ENCODE results near the gene PKP4. TPM values are rescaled to one million over a fixed set of nuclear protein-coding genes. Genes with fewer than 3 reads are reported as not detected.
"Not testable (repeated sequence)": the region's sequence is repeated elsewhere in the genome, so short reads cannot be mapped to it uniquely, and the experiment has no call there.

Gene PKP4, protein sequence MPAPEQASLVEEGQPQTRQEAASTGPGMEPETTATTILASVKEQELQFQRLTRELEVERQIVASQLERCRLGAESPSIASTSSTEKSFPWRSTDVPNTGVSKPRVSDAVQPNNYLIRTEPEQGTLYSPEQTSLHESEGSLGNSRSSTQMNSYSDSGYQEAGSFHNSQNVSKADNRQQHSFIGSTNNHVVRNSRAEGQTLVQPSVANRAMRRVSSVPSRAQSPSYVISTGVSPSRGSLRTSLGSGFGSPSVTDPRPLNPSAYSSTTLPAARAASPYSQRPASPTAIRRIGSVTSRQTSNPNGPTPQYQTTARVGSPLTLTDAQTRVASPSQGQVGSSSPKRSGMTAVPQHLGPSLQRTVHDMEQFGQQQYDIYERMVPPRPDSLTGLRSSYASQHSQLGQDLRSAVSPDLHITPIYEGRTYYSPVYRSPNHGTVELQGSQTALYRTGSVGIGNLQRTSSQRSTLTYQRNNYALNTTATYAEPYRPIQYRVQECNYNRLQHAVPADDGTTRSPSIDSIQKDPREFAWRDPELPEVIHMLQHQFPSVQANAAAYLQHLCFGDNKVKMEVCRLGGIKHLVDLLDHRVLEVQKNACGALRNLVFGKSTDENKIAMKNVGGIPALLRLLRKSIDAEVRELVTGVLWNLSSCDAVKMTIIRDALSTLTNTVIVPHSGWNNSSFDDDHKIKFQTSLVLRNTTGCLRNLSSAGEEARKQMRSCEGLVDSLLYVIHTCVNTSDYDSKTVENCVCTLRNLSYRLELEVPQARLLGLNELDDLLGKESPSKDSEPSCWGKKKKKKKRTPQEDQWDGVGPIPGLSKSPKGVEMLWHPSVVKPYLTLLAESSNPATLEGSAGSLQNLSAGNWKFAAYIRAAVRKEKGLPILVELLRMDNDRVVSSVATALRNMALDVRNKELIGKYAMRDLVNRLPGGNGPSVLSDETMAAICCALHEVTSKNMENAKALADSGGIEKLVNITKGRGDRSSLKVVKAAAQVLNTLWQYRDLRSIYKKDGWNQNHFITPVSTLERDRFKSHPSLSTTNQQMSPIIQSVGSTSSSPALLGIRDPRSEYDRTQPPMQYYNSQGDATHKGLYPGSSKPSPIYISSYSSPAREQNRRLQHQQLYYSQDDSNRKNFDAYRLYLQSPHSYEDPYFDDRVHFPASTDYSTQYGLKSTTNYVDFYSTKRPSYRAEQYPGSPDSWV
- 46.1 and 52.0 TPM in 2 replicates for total RNA-seq (2014; rRNA removed; shearing (Covaris generic))
- 50.5 and 53.4 TPM in 2 replicates for polyA plus RNA-seq (2014; cell fraction: nucleus; rRNA removed)

DNA sequence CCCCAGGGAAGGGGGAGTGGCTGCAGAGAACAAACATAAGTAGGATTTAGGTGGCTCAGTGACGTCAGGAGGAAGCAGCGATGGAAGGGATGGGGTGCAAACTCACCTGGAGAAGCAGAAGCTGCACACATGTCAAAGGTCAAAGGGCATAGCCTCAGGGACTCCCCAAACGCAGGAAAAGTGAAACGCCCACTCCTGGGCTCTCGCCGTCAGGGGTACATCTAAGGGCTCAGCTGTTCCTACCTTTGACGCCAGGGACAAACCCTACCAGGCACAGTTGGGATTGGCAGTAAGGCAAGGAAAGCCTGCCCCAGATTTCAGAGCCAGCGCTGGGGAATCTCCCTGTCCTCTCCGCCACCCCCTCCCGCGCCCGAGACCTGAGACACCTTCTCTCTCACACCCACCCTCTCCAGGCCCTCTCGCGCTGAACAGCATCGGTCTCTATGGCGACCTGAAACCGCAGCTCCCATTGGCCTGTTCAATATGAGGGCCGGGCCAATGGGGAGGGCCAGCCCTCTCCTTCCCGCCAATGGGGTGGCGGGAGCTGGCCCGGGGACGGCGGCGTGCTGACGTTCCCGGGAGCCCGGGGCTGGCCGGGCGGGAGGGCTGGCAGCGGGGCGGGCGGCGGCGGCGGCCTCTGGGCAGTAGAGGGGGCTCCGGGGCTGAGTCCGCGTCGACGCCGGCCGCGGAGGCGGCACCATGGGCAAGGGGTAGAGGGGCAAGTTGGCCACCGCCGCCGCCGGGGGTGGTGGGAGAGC lies at the start of gene PKP4, which contains the start of gene CCDC148:
TSS of gene PKP4 (plus strand) at position 644 of the 758 bp plus-strand sequence. CDS start 76,233 bp downstream, outside the sequence.
TSS of gene CCDC148 (minus strand) at position 445 of the 758 bp plus-strand sequence. CDS start at position 131, 314 bp downstream.
- peak; percentile 91 for DNase-seq (ENCODE audit: extremely low read depth, low read depth)

DNA sequence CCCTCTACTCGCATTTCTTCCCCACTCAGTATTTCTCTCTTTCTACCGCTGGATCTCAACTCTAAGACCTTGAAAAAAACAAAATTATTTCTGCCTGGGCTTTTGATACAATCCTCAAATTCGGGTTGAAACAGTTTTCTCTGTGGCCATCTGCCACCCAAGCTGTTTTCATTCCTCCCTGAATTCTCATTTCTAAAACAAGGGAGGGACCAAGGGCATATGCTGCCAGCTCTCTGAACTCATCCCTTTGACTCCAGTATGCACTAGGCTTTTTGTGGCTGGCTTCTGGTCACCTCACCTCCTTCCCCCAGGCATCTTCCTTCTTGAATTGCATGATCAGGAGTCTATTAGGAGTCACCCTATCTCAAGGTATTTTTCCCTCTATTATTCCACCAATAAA lies 49.7 kb upstream of the PKP4 start:
- no peak for DNase-seq (ENCODE audit: extremely low read depth, low read depth)

DNA sequence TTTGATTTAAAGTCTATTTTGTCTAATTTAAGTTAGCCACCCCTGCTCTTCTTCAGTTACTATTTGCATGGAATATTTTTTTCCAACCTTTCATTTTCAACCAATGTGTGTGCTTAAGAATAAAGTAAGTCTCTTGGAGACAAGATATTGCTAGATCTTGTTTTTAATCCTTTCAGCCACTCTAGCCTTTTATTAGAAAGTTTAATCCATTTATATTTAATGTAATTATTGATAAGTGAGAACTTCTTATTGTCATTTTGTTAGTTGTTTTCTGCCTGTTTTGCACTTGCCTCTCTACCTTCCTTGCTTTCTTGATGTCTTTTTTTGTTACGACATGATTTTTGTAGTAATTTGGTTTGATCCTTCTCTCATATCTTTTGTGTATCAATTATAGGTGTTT lies 46.6 kb upstream of the PKP4 start:
- DNase-seq (ENCODE audit: extremely low read depth, low read depth), result no peak

DNA sequence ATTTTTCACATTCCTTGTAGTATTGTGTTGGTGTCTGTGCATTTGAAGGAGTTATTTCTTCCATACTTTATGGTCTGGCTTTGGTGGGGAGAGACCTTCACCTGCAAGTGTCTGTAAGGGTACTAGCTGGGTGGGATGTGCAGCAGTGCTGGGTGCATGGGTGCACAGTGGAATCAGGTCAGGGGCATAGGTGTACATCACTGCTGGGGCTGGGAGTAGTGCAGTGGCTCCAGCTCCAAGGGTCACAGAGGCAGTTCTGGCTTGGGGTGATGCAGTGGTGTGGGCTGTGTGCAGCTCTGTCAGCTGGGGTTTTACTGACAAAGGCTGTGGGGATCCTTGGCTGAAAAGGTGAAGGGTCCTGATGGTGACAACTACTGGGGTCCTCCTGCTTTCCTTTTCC lies 45.0 kb upstream of the PKP4 start:
- DNase-seq (ENCODE audit: extremely low read depth, low read depth), result no peak

DNA sequence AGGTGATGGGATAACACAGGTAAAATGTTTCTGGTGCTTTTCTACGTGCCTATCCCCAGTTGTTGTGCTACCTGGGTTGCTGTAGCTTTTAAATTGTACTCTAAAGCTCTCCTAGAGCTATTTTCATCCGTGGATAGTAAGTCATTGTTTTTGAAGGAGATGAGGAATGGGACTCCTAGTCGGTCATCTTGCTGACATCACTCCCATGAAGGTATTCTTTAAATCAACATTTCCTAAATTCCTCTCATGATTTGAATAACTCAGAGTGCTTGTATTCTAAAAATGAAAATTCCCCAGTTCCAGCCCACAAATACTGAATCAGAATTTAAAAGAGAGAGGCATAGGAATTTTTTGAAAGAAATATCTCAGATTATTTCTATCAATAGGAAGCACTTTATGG lies 44.5 kb upstream of the PKP4 start:
- DNase-seq (ENCODE audit: extremely low read depth, low read depth), result no peak

DNA sequence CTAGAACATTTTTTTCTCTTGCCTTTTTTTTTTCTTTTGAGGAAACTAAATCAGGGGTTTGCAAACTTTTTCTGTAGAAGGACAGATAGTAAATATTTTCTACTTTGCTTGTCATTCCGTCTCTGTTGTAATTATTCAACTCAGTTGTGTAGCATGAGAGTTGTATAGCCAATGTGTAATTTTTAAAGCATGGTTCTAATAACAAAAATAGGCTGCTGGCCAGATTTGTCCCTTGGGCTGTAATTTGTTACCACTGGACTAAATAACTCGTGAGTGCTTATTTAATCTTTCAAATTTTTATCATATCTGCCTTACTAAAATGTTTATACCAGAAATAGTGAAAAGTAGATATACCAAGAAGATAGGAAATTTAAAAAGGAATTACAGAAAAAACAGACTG lies 43.2 kb upstream of the PKP4 start:
- no peak for DNase-seq (ENCODE audit: extremely low read depth, low read depth)

DNA sequence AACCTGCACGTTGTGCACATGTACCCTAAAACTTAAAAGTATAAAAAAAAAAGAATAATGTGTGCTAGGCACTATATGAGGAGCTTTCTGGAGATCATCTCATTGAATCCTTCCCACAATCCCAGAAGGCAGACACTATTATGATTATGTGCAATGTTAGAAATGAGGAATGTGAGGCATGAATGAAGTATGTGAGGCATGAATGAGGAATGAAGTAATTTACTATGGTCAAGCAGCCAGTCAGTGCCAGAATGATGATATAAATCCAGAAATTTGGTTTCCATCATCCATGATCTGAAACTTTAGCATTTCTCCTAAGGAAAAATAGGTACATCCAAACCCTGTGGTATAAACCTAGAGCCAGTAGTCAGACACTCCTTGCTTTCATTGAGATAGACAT lies 42.2 kb upstream of the PKP4 start:
- DNase-seq (ENCODE audit: extremely low read depth, low read depth), result no peak

DNA sequence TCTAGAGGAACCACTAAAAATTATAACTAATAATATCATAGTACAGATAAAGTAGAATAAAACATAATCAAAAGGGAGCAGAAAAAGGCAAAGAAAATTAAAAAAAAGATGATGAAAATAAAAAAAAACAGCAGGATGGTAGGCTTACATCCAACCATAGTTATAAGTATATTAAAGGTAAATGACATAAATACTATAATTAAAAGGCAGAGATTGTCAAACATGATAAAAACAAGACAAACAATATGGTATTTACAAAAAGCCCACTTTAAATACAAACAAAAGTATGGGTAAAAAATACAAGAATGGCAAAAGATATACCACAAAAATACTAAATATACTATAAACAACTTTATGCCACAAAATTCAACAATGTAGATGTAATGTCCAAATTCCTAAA lies 24.6 kb upstream of the PKP4 start:
- no peak for DNase-seq (ENCODE audit: extremely low read depth, low read depth)

DNA sequence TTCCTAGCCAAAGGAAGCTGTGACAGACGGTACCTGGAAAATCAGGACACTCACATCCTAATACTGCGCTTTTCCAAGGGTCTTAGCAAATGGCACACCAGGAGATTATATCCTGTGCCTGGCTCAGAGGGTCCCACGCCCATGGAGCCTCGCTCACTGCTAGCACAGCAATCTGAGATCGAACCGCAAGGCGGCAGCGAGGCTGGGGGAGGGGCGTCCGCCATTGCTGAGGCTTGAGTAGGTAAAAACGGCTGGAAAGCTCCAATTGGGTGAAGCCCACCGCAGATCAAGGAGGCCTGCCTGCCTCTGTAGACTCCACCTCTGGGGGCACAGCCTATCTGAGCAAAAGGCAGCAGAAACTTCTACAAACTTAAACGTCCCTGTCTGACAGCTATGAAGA lies 23.0 kb upstream of the PKP4 start:
- not testable (repeated sequence) for DNase-seq (ENCODE audit: extremely low read depth, low read depth)

DNA sequence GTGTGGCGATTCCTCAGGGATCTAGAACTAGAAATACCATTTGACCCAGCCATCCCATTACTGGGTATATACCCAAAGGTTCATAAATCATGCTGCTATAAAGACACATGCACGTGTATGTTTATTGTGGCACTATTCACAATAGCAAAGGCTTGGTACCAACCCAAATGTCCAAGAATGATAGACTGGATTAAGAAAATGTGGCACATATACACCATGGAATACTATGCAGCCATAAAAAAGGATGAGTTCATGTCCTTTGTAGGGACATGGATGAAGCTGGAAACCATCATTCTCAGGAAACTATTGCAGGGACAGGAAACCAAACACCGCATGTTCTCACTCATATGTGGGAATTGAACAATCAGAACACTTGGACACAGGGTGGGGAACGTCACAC lies 17.7 kb upstream of the PKP4 start:
- not testable (repeated sequence) for DNase-seq (ENCODE audit: extremely low read depth, low read depth)

DNA sequence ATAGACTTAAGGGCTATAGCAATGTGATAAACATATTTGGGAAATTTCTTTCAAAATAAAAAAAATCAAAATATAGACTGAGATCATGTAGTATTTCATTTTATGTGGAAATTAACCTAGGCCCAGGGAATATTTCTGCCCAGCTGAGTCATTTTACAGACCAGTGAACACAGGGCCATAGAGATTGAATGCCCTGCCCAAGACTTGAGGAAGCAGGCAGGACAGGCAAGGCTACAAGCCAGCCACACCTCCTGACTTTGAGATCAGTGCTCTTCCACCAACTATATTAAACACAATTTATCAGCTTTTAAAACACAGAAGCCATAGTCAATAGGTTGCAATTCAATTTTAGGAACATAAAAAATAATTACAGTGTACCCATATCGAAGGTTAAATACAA lies 13.1 kb upstream of the PKP4 start:
- no peak for DNase-seq (ENCODE audit: extremely low read depth, low read depth)

DNA sequence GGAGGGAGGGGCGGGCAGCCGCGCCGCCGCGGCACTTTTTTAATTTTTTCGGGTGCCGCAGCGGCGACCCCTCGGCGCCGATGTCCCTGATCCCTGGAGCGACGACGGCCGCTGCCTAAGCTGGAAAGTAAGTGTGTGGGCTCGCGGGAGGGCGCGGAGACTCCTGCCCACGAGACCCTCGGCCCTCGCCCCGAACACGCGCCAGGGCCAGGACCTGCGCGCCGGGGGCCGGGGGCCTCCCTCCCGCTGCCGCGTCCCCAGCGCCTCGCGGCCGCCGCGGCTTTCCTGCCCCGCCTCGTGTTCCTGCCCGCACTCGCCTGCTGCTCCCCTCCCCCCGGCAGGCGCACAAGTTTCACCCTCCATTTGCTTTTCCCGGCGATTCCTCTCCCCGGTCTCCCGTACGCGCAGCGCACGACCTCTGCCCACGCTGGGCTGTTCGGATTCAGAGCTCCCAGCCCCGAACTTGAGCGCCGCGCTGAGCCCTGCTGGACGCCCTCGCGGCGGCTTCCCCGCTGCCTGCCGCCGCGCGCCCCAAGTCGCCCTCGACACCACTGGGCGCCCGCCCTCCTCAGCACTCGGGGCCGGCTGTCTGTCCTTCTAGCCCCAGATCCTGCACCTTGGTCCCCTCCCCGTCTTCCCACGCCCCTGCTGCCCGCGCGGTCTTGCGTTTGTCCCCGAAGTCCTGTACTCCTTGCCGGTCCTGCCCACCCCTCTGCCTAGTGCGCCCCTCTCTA lies 507 bp downstream of the PKP4 start:
- peak; percentile 38 for DNase-seq (ENCODE audit: extremely low read depth, low read depth)

DNA sequence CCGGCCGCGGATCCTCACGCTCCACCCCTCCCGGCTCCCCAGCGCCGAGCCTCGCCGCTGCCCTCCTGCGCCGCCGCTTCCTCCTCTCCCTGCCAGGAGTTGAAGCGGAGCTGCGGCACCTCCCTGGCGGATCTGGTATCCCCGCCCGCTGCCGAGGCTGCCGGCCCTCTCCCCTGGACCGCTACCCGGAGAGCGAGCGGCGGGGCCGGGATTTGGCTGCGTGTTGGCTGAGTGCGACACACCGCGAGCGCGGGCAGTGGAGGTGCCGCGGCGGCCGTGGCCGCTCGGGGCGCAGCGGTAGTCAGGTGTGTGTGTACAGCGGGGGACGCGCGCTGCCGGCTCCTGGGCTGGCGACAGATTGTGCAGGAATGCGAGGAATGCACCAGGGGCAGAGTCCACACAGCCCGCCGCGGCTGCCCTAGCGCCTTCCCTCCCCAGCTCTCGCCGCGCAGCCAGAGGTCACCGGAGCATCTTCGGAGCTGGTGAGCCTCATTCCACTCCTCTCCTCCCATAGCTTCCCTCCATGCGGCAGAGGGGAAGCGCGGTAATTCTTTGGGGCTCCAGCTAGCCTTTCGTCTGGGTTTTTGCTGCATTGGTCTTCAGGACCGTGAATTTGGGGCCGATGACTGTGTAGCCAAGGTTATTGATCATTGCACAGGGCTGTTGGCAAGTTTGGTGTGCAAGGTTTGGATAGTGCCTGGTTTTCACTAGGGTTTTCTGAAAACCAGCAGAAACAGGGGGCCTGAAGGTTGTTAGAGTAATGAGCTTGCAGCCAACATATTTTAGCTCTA lies 1.3 kb downstream of the PKP4 start:
- peak; percentile 54 for DNase-seq (ENCODE audit: extremely low read depth, low read depth)

DNA sequence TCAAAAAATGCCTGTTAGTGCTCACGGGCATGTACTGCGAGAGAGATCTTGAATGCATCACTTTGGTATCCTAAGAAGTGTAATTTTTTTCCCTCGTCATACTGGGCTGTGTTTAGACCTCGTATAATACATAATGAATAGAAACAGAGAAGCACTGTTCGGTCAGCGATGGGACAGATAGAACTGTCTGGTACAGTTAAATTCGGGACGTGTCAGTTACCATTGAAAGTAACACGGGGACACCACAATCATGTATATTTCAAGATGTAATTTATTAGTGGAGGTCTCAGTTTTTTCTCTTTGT lies 1.8 kb downstream of the PKP4 start:
- no peak for DNase-seq (ENCODE audit: extremely low read depth, low read depth)

DNA sequence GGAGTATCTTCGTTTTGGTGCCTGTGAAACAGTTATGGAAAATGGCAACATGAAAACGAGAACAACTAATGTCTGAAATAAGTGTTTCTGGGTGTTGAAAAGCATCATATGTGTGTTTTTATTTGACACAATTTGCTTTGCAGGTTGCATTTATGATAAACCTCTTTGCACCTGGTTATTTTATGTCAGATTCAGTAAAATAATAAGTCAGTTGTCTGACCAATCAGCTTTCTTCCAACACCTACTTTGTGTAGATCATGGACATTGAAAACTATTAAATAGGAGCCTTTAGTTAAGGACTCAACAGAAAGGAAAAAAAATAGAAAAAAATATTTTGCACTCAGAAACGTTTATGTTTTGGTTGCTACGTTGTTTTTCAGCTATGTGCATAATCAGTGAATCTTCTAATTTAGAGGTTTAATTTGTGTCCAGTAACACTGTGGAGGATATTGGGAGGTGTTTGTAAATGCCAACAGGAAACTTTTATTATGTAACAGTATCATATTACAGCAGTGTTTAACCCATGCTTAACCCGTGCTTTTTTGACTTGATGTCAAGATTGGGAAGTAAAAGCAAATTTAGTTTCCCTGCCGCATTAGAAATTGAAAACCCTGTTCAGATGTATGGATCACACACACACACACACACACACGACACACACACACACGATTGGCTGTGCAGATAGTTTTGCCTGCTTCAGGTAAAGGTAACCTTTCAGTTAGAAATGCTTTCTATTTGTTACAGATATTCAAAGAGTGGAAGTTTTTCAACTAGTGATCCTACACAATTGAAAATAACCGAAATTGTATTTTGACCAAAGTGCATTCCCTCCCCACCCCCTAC lies 2.6 kb downstream of the PKP4 start:
- DNase-seq (ENCODE audit: extremely low read depth, low read depth), result no peak

DNA sequence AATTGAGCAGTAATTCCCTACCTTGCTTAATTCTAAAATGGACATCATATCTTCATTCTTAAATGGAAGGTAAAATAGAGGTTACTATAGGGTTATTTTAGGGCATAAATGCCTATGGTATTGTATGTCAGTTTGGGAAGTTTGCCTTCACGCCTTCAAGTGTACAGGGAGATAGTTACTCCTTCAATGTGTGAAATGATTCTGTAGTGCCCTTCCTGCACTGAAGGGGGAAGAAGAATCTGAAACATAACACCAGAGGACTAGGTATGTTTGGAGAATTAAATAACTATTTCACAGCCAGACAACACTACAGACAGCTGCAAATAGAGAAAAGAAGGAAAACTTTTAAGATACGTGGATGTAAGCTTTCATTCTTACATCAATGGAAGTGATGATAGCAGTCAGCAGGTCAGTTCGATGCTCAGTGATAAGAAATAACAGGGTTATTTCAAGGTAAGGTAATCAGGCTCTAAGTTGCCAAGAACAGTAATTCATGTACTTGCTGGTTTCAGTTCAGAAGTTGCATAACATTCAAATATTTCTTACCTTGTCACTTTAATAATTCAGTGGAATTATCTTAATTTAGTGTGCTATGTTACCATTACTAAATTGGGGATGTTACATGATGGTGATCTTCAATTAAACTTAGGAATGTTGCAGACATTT lies 4.0 kb downstream of the PKP4 start:
- no peak for DNase-seq (ENCODE audit: extremely low read depth, low read depth)

DNA sequence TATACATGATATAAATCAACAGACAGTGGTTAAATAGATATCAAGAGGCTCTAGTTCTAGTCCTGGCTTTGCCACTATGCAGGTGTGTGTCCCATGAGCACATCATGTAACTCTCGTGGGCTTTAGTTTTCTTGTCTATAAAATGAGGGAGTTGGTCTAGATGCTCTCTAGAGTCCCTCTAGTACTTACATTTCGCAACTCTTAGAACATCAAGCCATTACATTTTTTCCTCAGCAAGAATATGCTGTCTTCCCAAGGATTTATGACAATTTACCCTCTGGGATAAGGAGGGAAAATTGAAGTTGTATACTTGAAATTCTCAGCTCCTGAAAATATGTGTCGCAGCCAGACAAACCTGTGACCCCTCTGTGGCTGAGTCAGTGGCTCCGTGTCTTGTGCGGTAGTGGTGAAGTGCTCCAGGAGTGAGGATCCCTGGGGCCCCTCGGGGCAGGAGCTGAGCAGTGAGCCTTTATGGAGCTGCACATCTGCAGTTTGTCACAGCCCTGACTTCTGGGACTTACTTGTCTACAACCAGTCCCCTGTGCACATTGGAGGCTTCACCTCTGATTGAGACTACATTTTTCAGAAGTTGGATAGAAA lies 6.8 kb downstream of the PKP4 start:
- no peak for DNase-seq (ENCODE audit: extremely low read depth, low read depth)
